PFSK-1 (cell line): ENCODE measurements around the gene MCRS1.

Source experiments
- POLR2AphosphoS5 ChIP-seq: IDR thresholded peaks from 2 replicates; pipeline ENCODE4 v1.6.1; 2012; ENCODE audit warnings: low read depth, mild to moderate bottlenecking, control low read depth, low read length, moderate library complexity
- TAF1 ChIP-seq: IDR thresholded peaks from 2 replicates; pipeline ENCODE4 v1.6.1; 2012; ENCODE audit warnings: low read length, control low read depth, borderline replicate concordance; ENCODE audit not compliant: insufficient read depth
- TF ChIP-seq, protein P1 (sequence below), 2 experiments: IDR thresholded peaks; 2 replicates each; pipeline versions ENCODE4 v1.6.1 to v1.8.0; 2011 to 2012; ENCODE audit warnings: low read depth in 2 of 2, low read length in 2 of 2, control low read depth in 1 of 2, inconsistent platforms in 1 of 2, mild to moderate bottlenecking in 1 of 2, moderate library complexity in 1 of 2; ENCODE audit not compliant: insufficient read depth in 1 of 2

- no peak for TF ChIP-seq POLR2AphosphoS5
- TF ChIP-seq TAF1, result no peak
- TF ChIP-seq, protein P1, sequence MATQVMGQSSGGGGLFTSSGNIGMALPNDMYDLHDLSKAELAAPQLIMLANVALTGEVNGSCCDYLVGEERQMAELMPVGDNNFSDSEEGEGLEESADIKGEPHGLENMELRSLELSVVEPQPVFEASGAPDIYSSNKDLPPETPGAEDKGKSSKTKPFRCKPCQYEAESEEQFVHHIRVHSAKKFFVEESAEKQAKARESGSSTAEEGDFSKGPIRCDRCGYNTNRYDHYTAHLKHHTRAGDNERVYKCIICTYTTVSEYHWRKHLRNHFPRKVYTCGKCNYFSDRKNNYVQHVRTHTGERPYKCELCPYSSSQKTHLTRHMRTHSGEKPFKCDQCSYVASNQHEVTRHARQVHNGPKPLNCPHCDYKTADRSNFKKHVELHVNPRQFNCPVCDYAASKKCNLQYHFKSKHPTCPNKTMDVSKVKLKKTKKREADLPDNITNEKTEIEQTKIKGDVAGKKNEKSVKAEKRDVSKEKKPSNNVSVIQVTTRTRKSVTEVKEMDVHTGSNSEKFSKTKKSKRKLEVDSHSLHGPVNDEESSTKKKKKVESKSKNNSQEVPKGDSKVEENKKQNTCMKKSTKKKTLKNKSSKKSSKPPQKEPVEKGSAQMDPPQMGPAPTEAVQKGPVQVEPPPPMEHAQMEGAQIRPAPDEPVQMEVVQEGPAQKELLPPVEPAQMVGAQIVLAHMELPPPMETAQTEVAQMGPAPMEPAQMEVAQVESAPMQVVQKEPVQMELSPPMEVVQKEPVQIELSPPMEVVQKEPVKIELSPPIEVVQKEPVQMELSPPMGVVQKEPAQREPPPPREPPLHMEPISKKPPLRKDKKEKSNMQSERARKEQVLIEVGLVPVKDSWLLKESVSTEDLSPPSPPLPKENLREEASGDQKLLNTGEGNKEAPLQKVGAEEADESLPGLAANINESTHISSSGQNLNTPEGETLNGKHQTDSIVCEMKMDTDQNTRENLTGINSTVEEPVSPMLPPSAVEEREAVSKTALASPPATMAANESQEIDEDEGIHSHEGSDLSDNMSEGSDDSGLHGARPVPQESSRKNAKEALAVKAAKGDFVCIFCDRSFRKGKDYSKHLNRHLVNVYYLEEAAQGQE (IDR thresholded peaks at IDR 0.05; ENCODE audit: insufficient read depth in 1 of 2, low read depth in 2 of 2, low read length in 2 of 2), result no peak
Measured at GRCh38 chr12:49583366-49584094, 15.6 kb upstream of the MCRS1 start.
